Mucosa of rectum (tissue), 2 donors: Measurements from ENCODE around the gene GFRA3.

ENCODE experiments used
- H3K27ac ChIP-seq, 2 donors: one replicate each; pipeline ENCODE4 v1.7.0; 2013; ENCODE audit warnings: inconsistent platforms in 2 of 2, low read depth in 2 of 2, low read length in 2 of 2
- H3K27me3 ChIP-seq, 2 donors: one replicate each; pipeline ENCODE4 v1.7.0; 2013; ENCODE audit warnings: low read length in 2 of 2; ENCODE audit not compliant: control insufficient read depth in 2 of 2, insufficient read depth in 2 of 2
- H3K36me3 ChIP-seq, 2 donors: one replicate each; pipeline ENCODE4 v1.7.0; 2013; ENCODE audit warnings: low read length in 2 of 2; ENCODE audit not compliant: control insufficient read depth in 2 of 2, insufficient read depth in 2 of 2
- H3K4me1 ChIP-seq, 2 donors: one replicate each; pipeline ENCODE4 v1.7.0; 2013; ENCODE audit warnings: low read length in 2 of 2, mild to moderate bottlenecking in 1 of 2; ENCODE audit not compliant: control insufficient read depth in 2 of 2, insufficient read depth in 2 of 2
- H3K4me3 ChIP-seq, 2 donors: one replicate each; pipeline ENCODE4 v1.7.0; 2013; ENCODE audit warnings: low read length in 2 of 2
- H3K9ac ChIP-seq, 2 donors: one replicate each; pipeline ENCODE4 v1.7.0; 2013; ENCODE audit warnings: low read length in 2 of 2, low read depth in 1 of 2, mild to moderate bottlenecking in 1 of 2
- H3K9me3 ChIP-seq, 2 donors: one replicate each; pipeline ENCODE4 v1.7.0; 2013; ENCODE audit warnings: low read length in 2 of 2; ENCODE audit not compliant: control insufficient read depth in 2 of 2
- donor health status: healthy.
- donor health status: Normal muscosa, but diverticular disease.

GFRA3 gene

DNA sequence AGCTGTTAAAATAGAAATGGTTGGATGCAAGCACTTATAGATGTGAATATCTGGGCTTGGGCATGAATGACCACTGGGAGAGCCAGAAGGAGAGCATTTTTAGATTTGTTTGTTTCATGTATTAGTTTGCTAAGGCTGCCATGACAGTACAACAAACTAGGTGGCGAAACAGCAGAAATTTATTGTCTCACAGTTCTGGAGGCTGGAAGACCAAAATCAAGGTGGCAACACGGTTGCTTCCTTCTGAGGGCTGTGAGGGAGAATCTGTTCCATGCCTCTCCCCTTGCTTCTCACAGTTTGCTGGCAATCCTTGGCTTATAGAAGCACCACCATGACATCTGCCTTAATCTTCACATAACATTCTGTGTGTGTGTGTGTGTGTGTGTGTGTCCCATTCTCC lies 41.1 kb downstream of the GFRA3 start:
- H3K9ac ChIP-seq: no peak overlapping the region
- H3K27ac ChIP-seq: no peak overlapping the region
- no peak overlapping the region for H3K4me3 ChIP-seq
- no peaks in the 10 kb centered on the region for H3K9me3 ChIP-seq
- H3K4me1 ChIP-seq: no peaks in the 10 kb centered on the region
- H3K27me3 ChIP-seq: no peaks in the 10 kb centered on the region
- H3K36me3 ChIP-seq: no peaks in the 10 kb centered on the region

- no peaks in the 10 kb centered on the region for H3K36me3 ChIP-seq
- H3K9me3 ChIP-seq: no peaks in the 10 kb centered on the region
- no peaks in the 10 kb centered on the region for H3K4me1 ChIP-seq
- no peak overlapping the region for H3K27ac ChIP-seq
- H3K27me3 ChIP-seq: no peaks in the 10 kb centered on the region
- no peak overlapping the region for H3K9ac ChIP-seq
- no peak overlapping the region for H3K4me3 ChIP-seq
Measured at GRCh38 chr5:138230981-138231589, 43.3 kb downstream of the GFRA3 start.

DNA sequence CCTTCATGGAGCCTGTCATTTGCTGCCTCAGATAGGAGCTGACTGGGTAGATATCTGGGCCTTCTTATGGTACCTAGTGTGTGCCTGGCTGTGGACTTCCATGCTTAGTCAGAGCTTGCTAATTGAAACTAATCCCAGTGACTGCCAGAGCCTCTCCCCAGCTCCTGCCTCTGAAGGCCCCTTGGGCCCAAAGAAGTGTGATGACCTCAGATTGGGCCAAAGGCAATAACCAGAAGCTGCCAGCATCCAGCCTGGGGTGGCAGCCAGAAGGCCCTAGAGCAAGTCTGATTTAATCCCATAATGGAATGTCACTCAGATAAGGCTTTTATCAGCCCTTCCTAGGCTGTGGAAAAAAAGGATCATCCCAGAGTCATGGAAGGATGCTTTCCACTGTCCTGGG lies 44.2 kb downstream of the GFRA3 start:
- Histone ChIP-seq H3K27ac (no peak overlapping the region), H3K27me3 (no peaks in the 10 kb centered on the region), H3K9me3 (no peaks in the 10 kb centered on the region), H3K9ac (no peak overlapping the region), H3K4me1 (no peaks in the 10 kb centered on the region), H3K36me3 (no peaks in the 10 kb centered on the region), H3K4me3 (no peak overlapping the region)

GRCh38 chr5:138229387-138229786 lies 45.0 kb downstream of the GFRA3 start:
- no peak overlapping the region for H3K4me3 ChIP-seq
- no peaks in the 10 kb centered on the region for H3K36me3 ChIP-seq
- no peak overlapping the region for H3K9ac ChIP-seq
- H3K27me3 ChIP-seq: no peaks in the 10 kb centered on the region
- no peaks in the 10 kb centered on the region for H3K9me3 ChIP-seq
- H3K27ac ChIP-seq: no peak overlapping the region
- H3K4me1 ChIP-seq: no peaks in the 10 kb centered on the region

DNA sequence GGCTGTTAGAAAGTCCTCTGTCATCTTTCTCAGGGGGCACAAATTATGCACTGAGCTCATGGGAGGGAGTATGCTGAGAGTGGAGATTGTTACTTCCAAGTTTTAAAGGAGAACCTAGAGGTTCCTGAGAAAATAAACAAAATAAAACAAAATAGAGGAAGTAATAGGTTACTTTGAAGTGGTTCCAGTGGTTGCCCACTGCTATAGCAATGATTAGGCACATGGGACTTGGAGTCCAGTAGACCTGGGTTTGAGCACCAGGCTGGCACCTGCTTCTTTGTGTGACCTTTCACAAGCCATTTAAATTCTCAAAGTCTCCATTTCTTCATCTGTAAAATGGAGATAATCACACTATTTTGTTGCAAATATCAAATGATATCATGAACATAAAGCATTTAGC lies 47.5 kb downstream of the GFRA3 start:
- Histone ChIP-seq H3K4me1 (no peaks in the 10 kb centered on the region), H3K9ac (no peak overlapping the region), H3K4me3 (no peak overlapping the region), H3K27ac (no peak overlapping the region), H3K9me3 (no peaks in the 10 kb centered on the region), H3K36me3 (no peaks in the 10 kb centered on the region), H3K27me3 (no peaks in the 10 kb centered on the region)

DNA sequence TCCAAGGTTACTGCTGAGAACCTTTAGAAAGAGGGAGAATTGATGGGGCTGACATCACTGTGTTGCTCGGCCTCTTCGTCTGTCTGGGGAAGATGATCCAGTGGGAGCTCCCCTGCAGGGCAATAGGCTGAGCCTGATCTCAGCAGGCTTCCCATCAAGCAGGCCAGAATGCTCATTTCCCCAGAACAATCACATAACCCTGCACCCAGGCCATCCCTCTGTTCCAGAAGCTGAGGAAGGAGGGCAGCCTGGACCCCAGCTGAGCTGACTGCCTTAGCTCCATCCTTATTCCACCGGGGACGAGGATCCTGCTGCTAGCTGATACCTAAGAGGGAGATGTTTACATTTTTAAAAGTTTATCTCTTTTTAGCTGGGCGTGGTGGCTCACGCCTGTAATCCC lies 49.7 kb downstream of the GFRA3 start:
- H3K27me3 ChIP-seq: no peaks in the 10 kb centered on the region
- H3K9me3 ChIP-seq: no peaks in the 10 kb centered on the region
- H3K27ac ChIP-seq: no peak overlapping the region
- no peaks in the 10 kb centered on the region for H3K4me1 ChIP-seq
- H3K36me3 ChIP-seq: no peaks in the 10 kb centered on the region
- no peak overlapping the region for H3K4me3 ChIP-seq
- H3K9ac ChIP-seq: no peak overlapping the region

DNA sequence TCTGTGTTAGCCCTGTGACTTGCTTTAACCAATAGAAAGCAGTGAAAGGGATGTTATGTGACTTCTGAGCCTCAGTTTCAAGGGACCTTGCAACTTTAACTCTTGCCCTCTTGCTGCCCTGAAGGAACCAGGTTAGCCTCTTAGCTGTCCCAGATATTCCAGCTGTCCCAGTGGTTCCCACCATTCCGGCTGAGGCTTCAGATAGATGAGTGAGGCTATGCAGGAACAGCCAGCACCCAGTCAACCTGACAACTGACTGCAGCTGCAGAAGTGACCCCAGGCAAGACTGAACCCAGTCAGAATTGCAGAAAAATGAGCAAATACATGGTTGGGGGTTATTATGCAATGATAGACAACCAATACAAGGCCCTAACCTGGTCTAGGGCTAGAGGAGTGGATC lies 50.9 kb downstream of the GFRA3 start:
- Histone ChIP-seq H3K36me3 (no peaks in the 10 kb centered on the region), H3K9ac (no peak overlapping the region), H3K9me3 (no peaks in the 10 kb centered on the region)

GRCh38 chr5:138216799-138217198 lies 57.6 kb downstream of the GFRA3 start:
- Histone ChIP-seq H3K27me3 (no peaks in the 10 kb centered on the region), H3K27ac (no peak overlapping the region), H3K4me1 (peaks cover 7 to 9% of the 10 kb centered on the region in 2 donors), H3K4me3 (no peak overlapping the region), H3K36me3 (no peaks in the 10 kb centered on the region), H3K9me3 (no peaks in the 10 kb centered on the region), H3K9ac (no peak overlapping the region)

More for the DNA sequence above, 50.9 kb downstream of the GFRA3 start:
- Histone ChIP-seq H3K27ac (no peak overlapping the region), H3K27me3 (no peaks in the 10 kb centered on the region), H3K4me1 (no peaks in the 10 kb centered on the region), H3K4me3 (no peak overlapping the region)

GRCh38 chr5:138213161-138214029 lies 61.0 kb downstream of the GFRA3 start, which contains the start of gene CDC23:
TSS of gene CDC23 (minus strand) at chr5:138213323. CDS start at chr5:138213312, 11 bp downstream.
- Histone ChIP-seq H3K27ac (peak within 1 kb of the TSS; percentile 43 to 81), H3K9me3 (no peaks in the 10 kb centered on the region), H3K9ac (peak within 1 kb of the TSS; percentile 88 to 93), H3K4me3 (peak within 1 kb of the TSS; percentile 80 to 99), H3K36me3 (peaks cover 2 to 3% of the 10 kb centered on the region in 2 donors), H3K4me1 (peaks cover 7 to 9% of the 10 kb centered on the region in 2 donors), H3K27me3 (no peaks in the 10 kb centered on the region)

GRCh38 chr5:138212828-138213160 lies 61.6 kb downstream of the GFRA3 start:
- H3K9me3 ChIP-seq: no peaks in the 10 kb centered on the region
- peak overlapping the region; percentile 43 to 81 for H3K27ac ChIP-seq
- H3K4me3 ChIP-seq: peak overlapping the region; percentile 80 to 99
- peaks cover 7 to 9% of the 10 kb centered on the region in 2 donors for H3K4me1 ChIP-seq
- H3K36me3 ChIP-seq: peaks cover 2 to 3% of the 10 kb centered on the region in 2 donors
- peak overlapping the region; percentile 88 to 93 for H3K9ac ChIP-seq
- no peaks in the 10 kb centered on the region for H3K27me3 ChIP-seq
